ENCODE data around the gene MYL2. TPM values are rescaled to one million over a fixed set of nuclear protein-coding genes. Genes with fewer than 3 reads are reported as not detected.

MYL2 gene
- total RNA-seq, 1 donor: not detected

DNA sequence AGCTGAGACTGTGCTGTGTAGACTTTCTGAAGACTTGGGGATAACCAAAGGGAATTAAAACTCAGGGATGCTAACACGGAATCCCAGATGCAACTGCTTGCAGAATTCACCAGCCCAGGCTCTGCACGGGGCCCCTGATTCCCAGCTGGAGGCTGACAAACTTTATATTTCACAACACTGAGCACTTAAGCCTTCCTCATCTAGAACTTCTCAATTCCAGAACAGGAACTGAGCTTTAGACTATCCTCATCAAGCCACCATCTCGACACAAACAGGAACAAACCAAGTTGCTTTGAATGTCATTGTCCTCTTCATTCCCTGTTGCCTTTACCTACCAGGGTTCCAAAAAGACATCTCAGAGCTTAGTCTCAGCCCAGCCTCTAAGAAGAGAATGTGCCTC, 51.4 kb downstream of the MYL2 start:
- Histone ChIP-seq H3K4me2 (ENCODE audit: insufficient read depth, low read length) (no peak overlapping the region), H3K9me3 (ENCODE audit: low read depth, low read length) (no peaks in the 10 kb centered on the region), H3K27ac (ENCODE audit: low read depth, low read length) (no peak overlapping the region), H3K4me3 (ENCODE audit: insufficient read depth, low read length) (no peak overlapping the region), H4K20me1 (ENCODE audit: insufficient read depth, low read length) (no peaks in the 10 kb centered on the region), H3K36me3 (ENCODE audit: insufficient read depth, low read length) (no peaks in the 10 kb centered on the region), H2AFZ (ENCODE audit: low read length) (no peak overlapping the region), H3K27me3 (ENCODE audit: insufficient read depth, low read length) (no peaks in the 10 kb centered on the region), H3K79me2 (ENCODE audit: insufficient read depth, low read length) (no peaks in the 10 kb centered on the region), H3K4me1 (ENCODE audit: insufficient read depth, low read length) (no peaks in the 10 kb centered on the region)
- TF ChIP-seq, protein P1, sequence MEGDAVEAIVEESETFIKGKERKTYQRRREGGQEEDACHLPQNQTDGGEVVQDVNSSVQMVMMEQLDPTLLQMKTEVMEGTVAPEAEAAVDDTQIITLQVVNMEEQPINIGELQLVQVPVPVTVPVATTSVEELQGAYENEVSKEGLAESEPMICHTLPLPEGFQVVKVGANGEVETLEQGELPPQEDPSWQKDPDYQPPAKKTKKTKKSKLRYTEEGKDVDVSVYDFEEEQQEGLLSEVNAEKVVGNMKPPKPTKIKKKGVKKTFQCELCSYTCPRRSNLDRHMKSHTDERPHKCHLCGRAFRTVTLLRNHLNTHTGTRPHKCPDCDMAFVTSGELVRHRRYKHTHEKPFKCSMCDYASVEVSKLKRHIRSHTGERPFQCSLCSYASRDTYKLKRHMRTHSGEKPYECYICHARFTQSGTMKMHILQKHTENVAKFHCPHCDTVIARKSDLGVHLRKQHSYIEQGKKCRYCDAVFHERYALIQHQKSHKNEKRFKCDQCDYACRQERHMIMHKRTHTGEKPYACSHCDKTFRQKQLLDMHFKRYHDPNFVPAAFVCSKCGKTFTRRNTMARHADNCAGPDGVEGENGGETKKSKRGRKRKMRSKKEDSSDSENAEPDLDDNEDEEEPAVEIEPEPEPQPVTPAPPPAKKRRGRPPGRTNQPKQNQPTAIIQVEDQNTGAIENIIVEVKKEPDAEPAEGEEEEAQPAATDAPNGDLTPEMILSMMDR (IDR thresholded peaks at IDR 0.05; ENCODE audit: extremely low read depth, low read depth, low read length): no peak
- no peak for DNase-seq (ENCODE audit: insufficient read length, low spot score, missing footprints)

DNA sequence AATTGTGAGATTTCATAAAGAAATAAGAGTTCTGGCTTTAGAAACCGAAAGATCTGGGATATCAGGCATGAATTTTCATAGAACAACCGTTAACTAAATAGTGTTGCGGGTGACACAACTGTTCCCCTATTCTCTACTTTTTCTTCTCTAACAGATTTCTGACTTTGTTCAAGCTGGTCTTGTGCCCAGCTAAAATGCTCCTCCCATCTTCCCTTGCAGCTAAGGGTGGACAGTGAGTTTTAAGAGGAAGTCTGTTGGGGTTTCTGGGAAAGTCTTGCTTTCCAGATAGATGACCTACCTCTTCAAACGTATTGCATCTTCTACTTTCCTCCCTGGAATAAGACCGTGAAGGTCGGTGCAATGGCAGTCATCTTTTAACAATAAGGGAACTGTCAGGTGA, 54.9 kb downstream of the MYL2 start:
- TF ChIP-seq, protein P1 (IDR thresholded peaks at IDR 0.05; ENCODE audit: extremely low read depth, low read depth, low read length): no peak
- no peaks in the 10 kb centered on the region for H3K36me3 ChIP-seq (ENCODE audit: insufficient read depth, low read length)
- no peak overlapping the region for H2AFZ ChIP-seq (ENCODE audit: low read length)
- no peak overlapping the region for H3K4me3 ChIP-seq (ENCODE audit: insufficient read depth, low read length)
- H4K20me1 ChIP-seq (ENCODE audit: insufficient read depth, low read length): no peaks in the 10 kb centered on the region
- no peak overlapping the region for H3K27ac ChIP-seq (ENCODE audit: low read depth, low read length)
- DNase-seq (ENCODE audit: insufficient read length, low spot score, missing footprints): no peak
- H3K4me2 ChIP-seq (ENCODE audit: insufficient read depth, low read length): no peak overlapping the region
- H3K79me2 ChIP-seq (ENCODE audit: insufficient read depth, low read length): no peaks in the 10 kb centered on the region
- H3K27me3 ChIP-seq (ENCODE audit: insufficient read depth, low read length): no peaks in the 10 kb centered on the region
- no peaks in the 10 kb centered on the region for H3K4me1 ChIP-seq (ENCODE audit: insufficient read depth, low read length)
- no peaks in the 10 kb centered on the region for H3K9me3 ChIP-seq (ENCODE audit: low read depth, low read length)

DNA sequence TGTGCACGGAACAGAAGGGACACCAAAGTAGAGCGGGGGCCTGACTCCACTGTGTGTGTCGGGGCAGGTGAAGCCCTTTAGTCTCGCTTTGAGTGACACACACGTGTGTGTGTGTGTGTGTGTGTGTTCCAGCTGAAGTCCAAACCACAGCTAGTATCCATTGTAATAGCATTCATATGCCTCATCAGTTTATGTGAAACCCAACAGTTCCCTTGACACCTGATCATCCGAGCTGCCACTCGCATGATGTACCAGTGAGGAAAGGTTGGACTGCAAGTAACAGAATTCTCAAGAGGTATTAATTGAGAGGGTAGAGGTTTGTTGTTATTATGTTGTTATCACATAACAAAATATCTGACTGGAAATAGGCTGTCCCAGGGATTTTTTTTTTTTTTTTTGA, 57.2 kb downstream of the MYL2 start:
- DNase-seq (ENCODE audit: insufficient read length, low spot score, missing footprints): no peak

DNA sequence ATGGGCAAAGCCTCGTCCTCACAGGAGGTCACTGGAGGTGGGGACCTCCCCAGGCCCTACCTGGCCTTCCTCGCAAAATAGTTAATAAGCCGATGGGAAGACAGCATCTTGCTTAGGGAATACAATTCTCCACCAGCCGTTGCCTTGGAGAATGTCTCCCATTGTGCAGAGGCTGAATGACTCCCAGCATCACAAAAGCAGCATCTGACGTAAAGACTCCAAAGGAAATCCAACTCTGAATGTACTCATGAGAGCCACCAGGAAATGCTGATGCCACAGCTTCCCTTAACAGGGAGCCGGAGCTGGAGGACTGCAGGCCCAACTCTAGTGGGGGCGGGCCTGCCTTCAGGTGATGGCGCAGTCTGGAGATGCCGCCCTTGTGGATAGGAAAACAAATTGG, 58.0 kb downstream of the MYL2 start:
- no peak overlapping the region for H2AFZ ChIP-seq (ENCODE audit: low read length)
- no peaks in the 10 kb centered on the region for H4K20me1 ChIP-seq (ENCODE audit: insufficient read depth, low read length)
- no peaks in the 10 kb centered on the region for H3K9me3 ChIP-seq (ENCODE audit: low read depth, low read length)

More for the DNA sequence above, 57.2 kb downstream of the MYL2 start:
- Histone ChIP-seq H3K36me3 (ENCODE audit: insufficient read depth, low read length) (no peaks in the 10 kb centered on the region), H3K27me3 (ENCODE audit: insufficient read depth, low read length) (no peaks in the 10 kb centered on the region), H3K4me3 (ENCODE audit: insufficient read depth, low read length) (no peak overlapping the region), H2AFZ (ENCODE audit: low read length) (no peak overlapping the region), H3K9me3 (ENCODE audit: low read depth, low read length) (no peaks in the 10 kb centered on the region), H3K4me1 (ENCODE audit: insufficient read depth, low read length) (no peaks in the 10 kb centered on the region), H3K27ac (ENCODE audit: low read depth, low read length) (no peak overlapping the region), H3K79me2 (ENCODE audit: insufficient read depth, low read length) (no peaks in the 10 kb centered on the region), H4K20me1 (ENCODE audit: insufficient read depth, low read length) (no peaks in the 10 kb centered on the region), H3K4me2 (ENCODE audit: insufficient read depth, low read length) (no peak overlapping the region)
- TF ChIP-seq, protein P1 (IDR thresholded peaks at IDR 0.05; ENCODE audit: extremely low read depth, low read depth, low read length): no peak

More for the DNA sequence above, 58.0 kb downstream of the MYL2 start:
- Histone ChIP-seq H3K36me3 (ENCODE audit: insufficient read depth, low read length) (no peaks in the 10 kb centered on the region), H3K4me1 (ENCODE audit: insufficient read depth, low read length) (no peaks in the 10 kb centered on the region), H3K4me3 (ENCODE audit: insufficient read depth, low read length) (no peak overlapping the region), H3K27ac (ENCODE audit: low read depth, low read length) (no peak overlapping the region), H3K4me2 (ENCODE audit: insufficient read depth, low read length) (no peak overlapping the region), H3K27me3 (ENCODE audit: insufficient read depth, low read length) (no peaks in the 10 kb centered on the region), H3K79me2 (ENCODE audit: insufficient read depth, low read length) (no peaks in the 10 kb centered on the region)
- TF ChIP-seq, protein P1 (IDR thresholded peaks at IDR 0.05; ENCODE audit: extremely low read depth, low read depth, low read length): no peak
- no peak for DNase-seq (ENCODE audit: insufficient read length, low spot score, missing footprints)

All from osteoblast (primary cell).